ENCODE results near the gene PDE5A. TPM values are rescaled to one million over a fixed set of nuclear protein-coding genes. Genes with fewer than 3 reads are reported as not detected.

PDE5A gene
- polyA plus RNA-seq, 1 of the 3 experiments (the other 2 are of a cell fraction): 6.4 TPM

GRCh38 chr4:119623025-119623424 is 5.6 kb downstream of the PDE5A start (continued):
- TF ChIP-seq FOXJ3 (CRISPR knock-in tag; IDR thresholded peaks at IDR 0.05): no peak
- no peak for TF ChIP-seq TEAD4 (IDR thresholded peaks at IDR 0.05; ENCODE audit: borderline replicate concordance, insufficient read depth)
- TF ChIP-seq, protein P1, sequence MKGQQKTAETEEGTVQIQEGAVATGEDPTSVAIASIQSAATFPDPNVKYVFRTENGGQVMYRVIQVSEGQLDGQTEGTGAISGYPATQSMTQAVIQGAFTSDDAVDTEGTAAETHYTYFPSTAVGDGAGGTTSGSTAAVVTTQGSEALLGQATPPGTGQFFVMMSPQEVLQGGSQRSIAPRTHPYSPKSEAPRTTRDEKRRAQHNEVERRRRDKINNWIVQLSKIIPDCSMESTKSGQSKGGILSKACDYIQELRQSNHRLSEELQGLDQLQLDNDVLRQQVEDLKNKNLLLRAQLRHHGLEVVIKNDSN (IDR thresholded peaks at IDR 0.05; ENCODE audit: borderline replicate concordance, low read depth): no peak
- TF ChIP-seq SMC3 (IDR thresholded peaks at IDR 0.05; ENCODE audit: low read depth, low read length): no peak
- no peak for TF ChIP-seq GATA2 (CRISPR knock-in tag; IDR thresholded peaks at IDR 0.05)
- peak; percentile 36; the same call in 1 of the 2 replicates for TF ChIP-seq TCF12 (IDR thresholded peaks at IDR 0.05)
- peak; percentile 51; the same call in 1 of the 2 replicates for TF ChIP-seq FOSL2 (IDR thresholded peaks at IDR 0.05; ENCODE audit: borderline replicate concordance, low read depth)

DNA sequence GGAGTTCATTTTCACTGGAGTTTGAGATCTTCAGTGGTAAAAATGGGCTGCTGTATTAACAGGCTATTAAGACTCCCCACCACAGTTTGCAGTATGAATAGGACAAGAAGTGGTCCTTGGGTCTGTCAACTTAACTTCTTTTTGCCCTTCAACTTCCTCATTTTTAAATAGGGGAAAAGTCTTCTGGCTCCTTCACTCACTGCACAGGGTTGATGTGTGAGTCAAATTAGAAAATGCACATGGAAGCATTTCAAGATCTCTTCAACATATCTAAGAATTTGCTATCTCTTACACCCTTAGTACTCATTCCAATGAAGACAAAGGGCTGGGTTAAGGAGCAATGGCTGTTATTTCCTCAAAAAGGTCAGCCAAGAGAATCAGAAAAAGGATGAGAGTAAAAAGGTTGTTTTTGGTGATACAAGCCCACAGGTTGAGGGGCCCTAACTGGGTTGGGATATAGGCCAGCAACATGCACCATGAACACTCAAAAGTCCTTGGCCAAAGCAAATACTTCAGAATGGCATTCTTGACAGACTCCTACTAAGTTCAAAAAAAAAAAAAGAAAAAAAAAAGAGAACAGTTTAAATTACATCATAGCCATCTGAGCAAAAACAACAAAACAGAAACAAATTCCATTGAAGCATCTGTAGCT is 13.4 kb downstream of the PDE5A start:
- no peak overlapping the region for H3K9ac ChIP-seq
- H3K4me2 ChIP-seq: no peak overlapping the region; the same call in 1 of the 2 replicates
- no peaks in the 10 kb centered on the region for H4K20me1 ChIP-seq (ENCODE audit: insufficient read depth)
- TF ChIP-seq EZH2phosphoT487 (IDR thresholded peaks at IDR 0.05; ENCODE audit: borderline replicate concordance, low read depth): no peak
- TF ChIP-seq GATA2 (CRISPR knock-in tag; IDR thresholded peaks at IDR 0.05): no peak
- TF ChIP-seq YY1 (IDR thresholded peaks at IDR 0.05; ENCODE audit: low read depth): no peak
- no peak for TF ChIP-seq FOXM1 (IDR thresholded peaks at IDR 0.05; ENCODE audit: low read depth)
- TF ChIP-seq IRF3 (IDR thresholded peaks at IDR 0.05; ENCODE audit: low read depth, low read length): no peak
- no peak for TF ChIP-seq NFIC (IDR thresholded peaks at IDR 0.05; ENCODE audit: borderline replicate concordance)
- H3K27me3 ChIP-seq (ENCODE audit: insufficient read depth): no peaks in the 10 kb centered on the region
- 0 out of 4 replicates have a peak, but pooled peaks cover 0 to 5% of the 10 kb centered on the region in 2 experiments for H3K4me1 ChIP-seq (ENCODE audit: control insufficient read depth in 1 of 2, insufficient read depth in 2 of 2, low read depth in 1 of 2, low read length in 1 of 2)
- no peak overlapping the region for H2AFZ ChIP-seq (ENCODE audit: low read depth)
- no peaks in the 10 kb centered on the region for H3K9me2 ChIP-seq
- ChIA-PET POLR2A (no interaction called here), CTCF (interaction anchor here (1.7 to 1.8 kb wide), 2 partner anchors 10 to 12 kb away, joined by 4 to 8 read pairs; no protein-coding TSS in a partner anchor)
- no peaks in the 10 kb centered on the region for H3K36me3 ChIP-seq (replicated peaks in 1 of 2; ENCODE audit: control insufficient read depth in 1 of 2, insufficient read depth in 2 of 2, low read length in 1 of 2)
- H3K79me2 ChIP-seq (ENCODE audit: insufficient read depth): no peaks in the 10 kb centered on the region; the same call in 1 of the 2 replicates
- H3K27ac ChIP-seq (ENCODE audit: low read depth in 2 of 2, low read length in 1 of 2): no peak overlapping the region
- H3K4me3 ChIP-seq (ENCODE audit: low read depth in 2 of 2, low read length in 1 of 2): no peak overlapping the region
- H3F3A ChIP-seq (replicated peaks; ENCODE audit: insufficient read depth): no peaks in the 10 kb centered on the region
- DNase-seq: no peak
- no peaks in the 10 kb centered on the region for H3K9me3 ChIP-seq

- Histone ChIP-seq H3K27ac (ENCODE audit: low read depth in 2 of 2, low read length in 1 of 2) (no peak overlapping the region), H3K4me3 (ENCODE audit: low read depth in 2 of 2, low read length in 1 of 2) (no peak overlapping the region), H3K4me1 (ENCODE audit: control insufficient read depth in 1 of 2, insufficient read depth in 2 of 2, low read depth in 1 of 2, low read length in 1 of 2) (no peaks in the 10 kb centered on the region; a peak in 1 of 4 replicates), H3K9me2 (no peaks in the 10 kb centered on the region), H3F3A (replicated peaks; ENCODE audit: insufficient read depth) (no peaks in the 10 kb centered on the region), H3K9ac (no peak overlapping the region), H3K36me3 (replicated peaks in 1 of 2; ENCODE audit: control insufficient read depth in 1 of 2, insufficient read depth in 2 of 2, low read length in 1 of 2) (peaks cover 0 to 7% of the 10 kb centered on the region in 2 experiments), H2AFZ (ENCODE audit: low read depth) (no peak overlapping the region), H3K4me2 (no peak overlapping the region), H3K27me3 (ENCODE audit: insufficient read depth) (no peaks in the 10 kb centered on the region), H4K20me1 (ENCODE audit: insufficient read depth) (no peaks in the 10 kb centered on the region), H3K9me3 (no peaks in the 10 kb centered on the region), H3K79me2 (ENCODE audit: insufficient read depth) (no peaks in the 10 kb centered on the region)
- DNase-seq: no peak
- POLR2A ChIA-PET: no interaction called here
- CTCF ChIA-PET: interaction anchor here (0.7 to 1.1 kb wide), 3 partner anchors 9 to 50 kb away, joined by 3 to 8 read pairs (median 3); partner anchors contain the start of gene PDE5A
- TF ChIP-seq EP300 (IDR thresholded peaks at IDR 0.05; ENCODE audit: borderline replicate concordance in 1 of 2, low read depth in 1 of 2, low read length in 1 of 2) (no peak), POLR2AphosphoS5 (IDR thresholded peaks at IDR 0.05; ENCODE audit: low read depth, low read length) (no peak), NFIC (IDR thresholded peaks at IDR 0.05; ENCODE audit: borderline replicate concordance) (no peak), CHD2 (IDR thresholded peaks at IDR 0.05; ENCODE audit: low read length, partially characterized antibody) (no peak), JUND (IDR thresholded peaks at IDR 0.05) (no peak), RFX5 (IDR thresholded peaks at IDR 0.05; ENCODE audit: low read length) (no peak), FOXJ3 (CRISPR knock-in tag; IDR thresholded peaks at IDR 0.05) (no peak), MEF2A (IDR thresholded peaks at IDR 0.05; ENCODE audit: borderline replicate concordance, low read depth) (no peak), RXRA (IDR thresholded peaks at IDR 0.05; ENCODE audit: borderline replicate concordance, low read depth) (no peak), ELF1 (IDR thresholded peaks at IDR 0.05) (no peak), EZH2phosphoT487 (IDR thresholded peaks at IDR 0.05; ENCODE audit: borderline replicate concordance, low read depth) (no peak), RAD21 (IDR thresholded peaks at IDR 0.05; ENCODE audit: low read length) (no peak), NRF1 (IDR thresholded peaks at IDR 0.05; ENCODE audit: low read depth, low read length) (no peak), YY1 (IDR thresholded peaks at IDR 0.05; ENCODE audit: low read depth) (no peak), SIN3A (IDR thresholded peaks at IDR 0.05; ENCODE audit: borderline replicate concordance, low read depth, low read length) (no peak), GATA2 (CRISPR knock-in tag; IDR thresholded peaks at IDR 0.05) (no peak), TAF1 (IDR thresholded peaks at IDR 0.05; ENCODE audit: borderline replicate concordance, low read depth, low read length) (no peak)
- TF ChIP-seq, protein P2, sequence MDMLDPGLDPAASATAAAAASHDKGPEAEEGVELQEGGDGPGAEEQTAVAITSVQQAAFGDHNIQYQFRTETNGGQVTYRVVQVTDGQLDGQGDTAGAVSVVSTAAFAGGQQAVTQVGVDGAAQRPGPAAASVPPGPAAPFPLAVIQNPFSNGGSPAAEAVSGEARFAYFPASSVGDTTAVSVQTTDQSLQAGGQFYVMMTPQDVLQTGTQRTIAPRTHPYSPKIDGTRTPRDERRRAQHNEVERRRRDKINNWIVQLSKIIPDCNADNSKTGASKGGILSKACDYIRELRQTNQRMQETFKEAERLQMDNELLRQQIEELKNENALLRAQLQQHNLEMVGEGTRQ (IDR thresholded peaks at IDR 0.05; ENCODE audit: borderline replicate concordance, low read depth, low read length): no peak
These were observed 24.3 kb downstream of the PDE5A start for GRCh38 chr4:119604266-119604665.

All from SK-N-SH (cell line).